ENCODE results near the gene PORCN.

PORCN gene

GRCh38 chrX:48476919-48477318, 31.9 kb upstream of the PORCN start:
- in situ Hi-C loops (cut with HindIII; ENCODE audit: low pct_ligation_motif_present, low sequenced_read_pairs), result no loop called here
- H3K27ac ChIP-seq, result peak overlapping the region; percentile 86
- TF ChIP-seq CTCF (IDR thresholded peaks at IDR 0.05; ENCODE audit: low read depth, low read length, missing control alignments), result no peak
- H3K36me3 ChIP-seq (replicated peaks), result peaks cover 9% of the 10 kb centered on the region
- H3K4me3 ChIP-seq (ENCODE audit: low read depth, low read length), result peak overlapping the region; percentile 86
- no peak for DNase-seq
- no peaks in the 10 kb centered on the region for H3K27me3 ChIP-seq (replicated peaks)

GRCh38 chrX:48477960-48478755, 30.6 kb upstream of the PORCN start:
- Histone ChIP-seq H3K27ac (no peak overlapping the region), H3K4me3 (ENCODE audit: low read depth, low read length) (peak overlapping the region; percentile 86), H3K27me3 (replicated peaks) (no peaks in the 10 kb centered on the region), H3K36me3 (replicated peaks) (peaks cover 20% of the 10 kb centered on the region)
- TF ChIP-seq CTCF (IDR thresholded peaks at IDR 0.05; ENCODE audit: low read depth, low read length, missing control alignments), result no peak
- in situ Hi-C loops (cut with HindIII; ENCODE audit: low pct_ligation_motif_present, low sequenced_read_pairs), result no loop called here
- DNase-seq, result no peak

- no peak for TF ChIP-seq CTCF (IDR thresholded peaks at IDR 0.05; ENCODE audit: low read depth, low read length, missing control alignments)
- Histone ChIP-seq H3K36me3 (replicated peaks) (peaks cover 22% of the 10 kb centered on the region), H3K4me3 (ENCODE audit: low read depth, low read length) (no peak overlapping the region), H3K27me3 (replicated peaks) (no peaks in the 10 kb centered on the region), H3K27ac (no peak overlapping the region)
- DNase-seq, result no peak
- in situ Hi-C loops (cut with HindIII; ENCODE audit: low pct_ligation_motif_present, low sequenced_read_pairs), result no loop called here
These were observed 30.0 kb upstream of the PORCN start for GRCh38 chrX:48478806-48479205.

GRCh38 chrX:48480142-48480541, 28.6 kb upstream of the PORCN start:
- H3K27ac ChIP-seq, result no peak overlapping the region
- no peak overlapping the region for H3K4me3 ChIP-seq (ENCODE audit: low read depth, low read length)
- no peak for TF ChIP-seq CTCF (IDR thresholded peaks at IDR 0.05; ENCODE audit: low read depth, low read length, missing control alignments)
- in situ Hi-C loops (cut with HindIII; ENCODE audit: low pct_ligation_motif_present, low sequenced_read_pairs), result no loop called here
- peaks cover 27% of the 10 kb centered on the region for H3K36me3 ChIP-seq (replicated peaks)
- no peak for DNase-seq
- H3K27me3 ChIP-seq (replicated peaks), result no peaks in the 10 kb centered on the region

- in situ Hi-C loops (cut with HindIII; ENCODE audit: low pct_ligation_motif_present, low sequenced_read_pairs), result no loop called here
- no peak for DNase-seq
- Histone ChIP-seq H3K27ac (no peak overlapping the region), H3K4me3 (ENCODE audit: low read depth, low read length) (no peak overlapping the region), H3K36me3 (replicated peaks) (peaks cover 27% of the 10 kb centered on the region), H3K27me3 (replicated peaks) (no peaks in the 10 kb centered on the region)
- TF ChIP-seq CTCF (IDR thresholded peaks at IDR 0.05; ENCODE audit: low read depth, low read length, missing control alignments), result no peak
These were observed 28.2 kb upstream of the PORCN start for GRCh38 chrX:48480583-48480982.

- H3K27me3 ChIP-seq (replicated peaks), result no peaks in the 10 kb centered on the region
- no peak overlapping the region for H3K27ac ChIP-seq
- in situ Hi-C loops (cut with HindIII; ENCODE audit: low pct_ligation_motif_present, low sequenced_read_pairs), result no loop called here
- TF ChIP-seq CTCF (IDR thresholded peaks at IDR 0.05; ENCODE audit: low read depth, low read length, missing control alignments), result no peak
- peaks cover 27% of the 10 kb centered on the region for H3K36me3 ChIP-seq (replicated peaks)
- no peak overlapping the region for H3K4me3 ChIP-seq (ENCODE audit: low read depth, low read length)
- DNase-seq, result no peak
These were observed 26.3 kb upstream of the PORCN start for GRCh38 chrX:48482526-48482925.

All from brain microvascular endothelial cell (primary cell).